HEK293 (cell line): ENCODE measurements around the gene CIROP.

ENCODE experiments used
- CTCF ChIA-PET: fragments of 350-600 bp; formaldehyde crosslinking; extraction: SDS; loops from one replicate; lab custom pipeline; 2021; ENCODE audit warnings: antibody characterized with exemption; lab: Yijun Ruan, JAX
- POLR2A ChIA-PET: fragments of 300-600 bp; formaldehyde crosslinking; extraction: SDS; loops from one replicate; lab custom pipeline; 2020; ENCODE audit warnings: antibody characterized with exemption, inconsistent platforms; lab: Yijun Ruan, JAX
- H3K27ac ChIP-seq: fragments of 200-500 bp; sonication (Bioruptor generic); 2 replicates; pipeline ENCODE4 v1.5.1; 2014; ENCODE audit warnings: low read depth, low read length, control low read depth, inconsistent platforms; ENCODE audit errors: extremely low read depth
- H3K36me3 ChIP-seq, 2 experiments: fragments of 200-500 bp in 1 of 2; sonication (Bioruptor generic) in 1 of 2; 1 replicate in 1 of 2; 2 replicates in 1 of 2; pipeline ENCODE4 v1.5.1; 2014 to 2017; ENCODE audit warnings: inconsistent platforms in 2 of 2, low read length in 2 of 2; ENCODE audit not compliant: control insufficient read depth in 2 of 2, insufficient read depth in 1 of 2
- H3K4me1 ChIP-seq: fragments of 200-500 bp; sonication (Bioruptor generic); 2 replicates; pipeline ENCODE4 v1.5.1; 2014; ENCODE audit warnings: mild to moderate bottlenecking, low read length, inconsistent platforms; ENCODE audit not compliant: control insufficient read depth, insufficient read depth
- H3K4me3 ChIP-seq: 2 replicates; pipeline ENCODE4 v1.5.1; 2011; ENCODE audit warnings: low read depth, mild to moderate bottlenecking, control low read depth, low read length, moderate library complexity
- H3K9me3 ChIP-seq: fragments of 200-500 bp; sonication (Bioruptor generic); 2 replicates; pipeline ENCODE4 v1.5.1; 2014; ENCODE audit warnings: low read depth, low read length, inconsistent platforms; ENCODE audit not compliant: control insufficient read depth, insufficient read depth
- FEZF1 ChIP-seq: fragments of 450-650 bp; formaldehyde crosslinking; IDR thresholded peaks from 2 replicates; pipeline ENCODE4 v1.5.1; 2016; ENCODE audit warnings: missing biosample characterization, missing genetic modification characterization
- GLI4 ChIP-seq: fragments of 450-650 bp; formaldehyde crosslinking; IDR thresholded peaks from 2 replicates; pipeline ENCODE4 v1.5.1; 2016; ENCODE audit warnings: missing biosample characterization, missing genetic modification characterization
- PRDM1 ChIP-seq: fragments of 450-650 bp; formaldehyde crosslinking; IDR thresholded peaks from 2 replicates; pipeline ENCODE4; 2016; ENCODE audit warnings: missing biosample characterization, missing genetic modification characterization
- PRDM10 ChIP-seq: fragments of 450-650 bp; formaldehyde crosslinking; IDR thresholded peaks from 2 replicates; pipeline ENCODE4 v1.5.1; 2016; ENCODE audit warnings: missing biosample characterization, missing genetic modification characterization
- REPIN1 ChIP-seq: fragments of 450-650 bp; formaldehyde crosslinking; IDR thresholded peaks from 2 replicates; pipeline ENCODE4 v1.5.1; 2017; ENCODE audit warnings: missing biosample characterization, missing genetic modification characterization, low read depth
- ZBTB20 ChIP-seq: fragments of 450-650 bp; formaldehyde crosslinking; IDR thresholded peaks from 2 replicates; pipeline ENCODE4 v1.5.1; 2016; ENCODE audit warnings: missing biosample characterization, missing genetic modification characterization
- ZBTB21 ChIP-seq: fragments of 450-650 bp; formaldehyde crosslinking; IDR thresholded peaks from 2 replicates; pipeline ENCODE4 v1.5.1; 2017; ENCODE audit warnings: missing biosample characterization, missing genetic modification characterization
- ZBTB6 ChIP-seq: fragments of 450-650 bp; formaldehyde crosslinking; IDR thresholded peaks from 2 replicates; pipeline ENCODE4 v1.5.1; 2017; ENCODE audit warnings: missing biosample characterization, missing genetic modification characterization
- ZBTB8A ChIP-seq: fragments of 450-650 bp; formaldehyde crosslinking; IDR thresholded peaks from 2 replicates; pipeline ENCODE4 v1.5.1; 2016; ENCODE audit warnings: missing biosample characterization, missing genetic modification characterization
- ZIC2 ChIP-seq: fragments of 450-650 bp; formaldehyde crosslinking; IDR thresholded peaks from 2 replicates; pipeline ENCODE4 v1.5.1; 2016; ENCODE audit warnings: missing biosample characterization, missing genetic modification characterization
- ZNF157 ChIP-seq: fragments of 450-650 bp; formaldehyde crosslinking; IDR thresholded peaks from 2 replicates; pipeline ENCODE4 v1.5.1; 2016; ENCODE audit warnings: missing biosample characterization, missing genetic modification characterization
- ZNF174 ChIP-seq: fragments of 450-650 bp; formaldehyde crosslinking; IDR thresholded peaks from 2 replicates; pipeline ENCODE4 v1.5.0; 2017; ENCODE audit warnings: missing biosample characterization, mild to moderate bottlenecking, missing genetic modification characterization
- ZNF274 ChIP-seq, 2 experiments: fragments of 200-500 bp in 1 of 2; fragments of 450-650 bp in 1 of 2; sonication (Bioruptor generic) in 1 of 2; formaldehyde crosslinking in 1 of 2; IDR thresholded peaks; 2 replicates each; pipeline versions ENCODE4 v1.5.1 to v1.6.1; 2014 to 2016; ENCODE audit warnings: borderline replicate concordance in 1 of 2, inconsistent platforms in 1 of 2, low read length in 1 of 2, missing biosample characterization in 1 of 2, missing genetic modification characterization in 1 of 2
- ZNF324 ChIP-seq: fragments of 450-650 bp; formaldehyde crosslinking; IDR thresholded peaks from 2 replicates; pipeline ENCODE4 v1.5.1; 2016; ENCODE audit warnings: missing biosample characterization, missing genetic modification characterization
- ZNF335 ChIP-seq: fragments of 450-650 bp; formaldehyde crosslinking; conservative IDR thresholded peaks from 2 replicates; pipeline ENCODE4 v1.5.1; 2016; ENCODE audit warnings: missing biosample characterization, missing genetic modification characterization
- ZNF548 ChIP-seq: fragments of 450-650 bp; formaldehyde crosslinking; IDR thresholded peaks from 2 replicates; pipeline ENCODE4 v1.5.1; 2016; ENCODE audit warnings: missing biosample characterization, missing genetic modification characterization
- ZNF670 ChIP-seq: fragments of 450-650 bp; formaldehyde crosslinking; IDR thresholded peaks from 2 replicates; pipeline ENCODE4 v1.5.1; 2016; ENCODE audit warnings: missing biosample characterization, missing genetic modification characterization, low read depth
- ZNF776 ChIP-seq: fragments of 450-650 bp; formaldehyde crosslinking; IDR thresholded peaks from 2 replicates; pipeline ENCODE4 v1.5.0; 2017; ENCODE audit warnings: missing biosample characterization, missing genetic modification characterization, borderline replicate concordance
- ZXDB ChIP-seq: fragments of 450-650 bp; formaldehyde crosslinking; IDR thresholded peaks from 2 replicates; pipeline ENCODE4 v1.5.1; 2016; ENCODE audit warnings: missing biosample characterization, missing genetic modification characterization
- TF ChIP-seq, protein P1 (sequence below): fragments of 450-650 bp; formaldehyde crosslinking; IDR thresholded peaks from 2 replicates; pipeline ENCODE4 v1.5.1; 2016; ENCODE audit warnings: missing biosample characterization, missing genetic modification characterization
- TF ChIP-seq, protein P2 (sequence below): sonication (generic); formaldehyde crosslinking; IDR thresholded peaks from 2 replicates; pipeline ENCODE4 v1.8.1; 2022; ENCODE audit warnings: mild to moderate bottlenecking, moderate library complexity, missing genetic modification reagents

The CIROP gene

DNA sequence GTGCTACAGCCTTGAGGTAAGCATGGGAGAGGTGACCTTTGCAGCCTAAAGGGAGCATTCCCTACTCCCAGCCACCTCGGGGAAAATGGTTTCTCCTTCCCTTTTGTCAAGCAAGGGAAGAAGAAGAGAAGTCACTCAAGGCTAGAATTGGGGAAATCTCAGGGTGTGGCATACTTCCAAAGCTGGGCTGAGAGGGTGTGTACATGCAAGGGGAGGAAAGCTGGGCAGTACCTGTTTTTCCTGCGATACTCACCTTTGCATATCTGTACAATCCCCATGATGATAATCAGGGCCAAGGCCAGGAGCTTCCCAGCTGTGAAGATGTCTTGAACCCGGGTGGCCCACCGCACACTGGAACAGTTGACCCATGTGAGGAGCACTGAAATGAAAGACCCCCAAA is 38.0 kb upstream of the CIROP start:
- CTCF ChIA-PET: interaction anchor here (1.1 to 3.2 kb wide), 4 partner anchors 18 to 44 kb away, joined by 4 to 19 read pairs (median 12); no protein-coding TSS in a partner anchor
- H3K9me3 ChIP-seq: no peaks in the 10 kb centered on the region
- no peak overlapping the region for H3K27ac ChIP-seq
- peaks cover 0 to 10% of the 10 kb centered on the region in 2 experiments; a peak in 1 of 3 replicates for H3K36me3 ChIP-seq
- H3K4me3 ChIP-seq: no peak overlapping the region
- 0 out of 2 replicates have a peak, but pooled peaks cover 2% of the 10 kb centered on the region for H3K4me1 ChIP-seq
- POLR2A ChIA-PET: no interaction called here
- no peak for TF ChIP-seq ZNF274 (IDR thresholded peaks at IDR 0.05; ENCODE audit: low read length)
- no peak for TF ChIP-seq ZNF274 (tag by site-specific recombination; IDR thresholded peaks at IDR 0.05; ENCODE audit: borderline replicate concordance)
- no peak for TF ChIP-seq GLI4 (tag by site-specific recombination)
- TF ChIP-seq ZBTB6 (tag by site-specific recombination): no peak
- TF ChIP-seq, protein P1, sequence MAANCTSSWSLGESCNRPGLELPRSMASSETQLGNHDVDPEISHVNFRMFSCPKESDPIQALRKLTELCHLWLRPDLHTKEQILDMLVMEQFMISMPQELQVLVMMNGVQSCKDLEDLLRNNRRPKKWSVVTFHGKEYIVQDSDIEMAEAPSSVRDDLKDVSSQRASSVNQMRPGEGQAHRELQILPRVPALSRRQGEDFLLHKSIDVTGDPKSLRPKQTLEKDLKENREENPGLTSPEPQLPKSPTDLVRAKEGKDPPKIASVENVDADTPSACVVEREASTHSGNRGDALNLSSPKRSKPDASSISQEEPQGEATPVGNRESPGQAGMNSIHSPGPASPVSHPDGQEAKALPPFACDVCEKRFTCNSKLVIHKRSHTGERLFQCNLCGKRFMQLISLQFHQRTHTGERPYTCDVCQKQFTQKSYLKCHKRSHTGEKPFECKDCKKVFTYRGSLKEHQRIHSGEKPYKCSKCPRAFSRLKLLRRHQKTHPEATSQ (tag by site-specific recombination): no peak
- TF ChIP-seq, protein P2, sequence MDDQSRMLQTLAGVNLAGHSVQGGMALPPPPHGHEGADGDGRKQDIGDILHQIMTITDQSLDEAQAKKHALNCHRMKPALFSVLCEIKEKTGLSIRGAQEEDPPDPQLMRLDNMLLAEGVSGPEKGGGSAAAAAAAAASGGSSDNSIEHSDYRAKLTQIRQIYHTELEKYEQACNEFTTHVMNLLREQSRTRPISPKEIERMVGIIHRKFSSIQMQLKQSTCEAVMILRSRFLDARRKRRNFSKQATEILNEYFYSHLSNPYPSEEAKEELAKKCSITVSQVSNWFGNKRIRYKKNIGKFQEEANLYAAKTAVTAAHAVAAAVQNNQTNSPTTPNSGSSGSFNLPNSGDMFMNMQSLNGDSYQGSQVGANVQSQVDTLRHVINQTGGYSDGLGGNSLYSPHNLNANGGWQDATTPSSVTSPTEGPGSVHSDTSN (CRISPR knock-in tag): no peak
- TF ChIP-seq REPIN1 (tag by site-specific recombination): no peak
- no peak for TF ChIP-seq PRDM10 (tag by site-specific recombination)
- no peak for TF ChIP-seq ZNF157 (tag by site-specific recombination)
- TF ChIP-seq ZNF174 (tag by site-specific recombination): no peak
- no peak for TF ChIP-seq ZNF670
- no peak for TF ChIP-seq PRDM1
- no peak for TF ChIP-seq ZNF548 (tag by site-specific recombination)
- TF ChIP-seq ZNF324 (tag by site-specific recombination): no peak
- no peak for TF ChIP-seq ZNF776 (tag by site-specific recombination)
- TF ChIP-seq ZBTB8A: no peak
- TF ChIP-seq, all 188 proteins: peak for 0

- no peak for TF ChIP-seq ZXDB
- no peak for TF ChIP-seq FEZF1 (tag by site-specific recombination)
- TF ChIP-seq ZNF335 (tag by site-specific recombination): peak; percentile 44; the same call in 1 of the 2 replicates
- peak; percentile 93 for TF ChIP-seq ZBTB20 (tag by site-specific recombination)
- TF ChIP-seq ZIC2 (tag by site-specific recombination): 0 out of 2 replicates have a peak, but pooled peaks have one; percentile 8
- no peak for TF ChIP-seq ZBTB21 (tag by site-specific recombination)
- Histone ChIP-seq H3K36me3 (peaks cover 0 to 10% of the 10 kb centered on the region in 2 experiments; a peak in 1 of 3 replicates), H3K27ac (no peak overlapping the region), H3K4me1 (0 out of 2 replicates have a peak, but pooled peaks cover 2% of the 10 kb centered on the region), H3K4me3 (no peak overlapping the region), H3K9me3 (no peaks in the 10 kb centered on the region)
- POLR2A ChIA-PET: interaction anchor here (0.6 kb wide), 1 partner anchor 46 kb away, joined by 4 read pairs; no protein-coding TSS in a partner anchor
- CTCF ChIA-PET: interaction anchor here (0.9 to 3.2 kb wide), 5 partner anchors 17 to 147 kb away, joined by 3 to 19 read pairs (median 4); no protein-coding TSS in a partner anchor
Measured at GRCh38 chr14:23141706-23142444, 37.1 kb upstream of the CIROP start.
